Activated T-cell treated with anti-CD3 and anti-CD28 coated beads, Interleukin-2, amount 50 U/mL, for 48 hours (primary cell): ENCODE data around the gene UGP2.

Experiments
- DNase-seq, 2 experiments: peaks; one replicate each; pipeline ENCODE4 v3.0.0-alpha.2; 2020

UGP2 gene

DNA sequence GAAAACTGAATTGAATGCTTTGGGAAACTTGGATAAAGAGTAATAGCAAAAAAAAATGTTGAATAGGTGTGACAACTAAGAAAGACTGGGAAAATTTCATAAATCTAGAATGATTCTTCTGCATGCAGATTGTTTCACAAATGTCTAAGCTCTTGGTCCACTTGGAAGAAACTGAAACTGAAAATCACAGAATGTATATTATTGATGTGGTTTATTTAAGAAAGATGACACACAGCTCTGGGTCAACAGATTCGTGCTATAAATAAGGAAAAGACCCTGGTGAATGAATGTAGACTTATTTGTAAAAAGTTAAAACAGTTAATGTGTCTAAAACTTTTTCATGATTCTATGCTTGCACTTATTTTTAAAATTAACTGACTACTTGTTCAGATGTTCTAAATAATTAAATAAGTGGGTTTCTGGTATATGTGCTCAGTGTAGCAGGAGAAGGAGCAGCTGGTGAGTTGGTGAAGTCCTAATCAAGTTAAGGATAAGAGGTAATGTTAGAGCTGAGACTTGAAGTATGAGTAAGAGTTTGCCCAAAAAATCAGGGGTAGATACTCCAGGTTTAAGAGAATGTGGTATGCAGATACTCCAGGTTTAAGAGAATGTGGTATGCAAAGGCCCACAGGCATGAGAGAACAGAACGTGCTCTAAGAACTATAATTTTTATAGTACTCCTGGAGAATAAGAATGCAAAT, 24.5 kb downstream of the UGP2 start:
- DNase-seq, result no peak

DNA sequence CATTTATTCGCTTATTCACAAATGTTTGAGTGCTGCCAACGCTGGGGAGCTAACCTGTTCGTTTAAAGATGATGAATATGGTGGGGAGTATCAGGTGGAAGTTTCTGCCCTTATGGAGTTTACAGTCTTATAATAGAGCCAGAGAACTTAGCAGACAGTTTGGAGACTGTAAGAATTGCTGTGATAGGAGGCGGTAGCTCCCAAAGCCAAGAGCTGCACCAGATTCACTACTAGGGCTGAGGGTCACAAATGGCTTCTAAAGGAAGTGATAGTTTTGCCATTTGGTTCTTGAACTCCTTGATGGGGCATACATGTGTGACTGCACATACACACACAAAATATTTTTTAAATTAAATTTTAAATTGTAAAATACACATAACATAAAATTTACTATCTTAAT, 29.0 kb downstream of the UGP2 start:
- no peak for DNase-seq

DNA sequence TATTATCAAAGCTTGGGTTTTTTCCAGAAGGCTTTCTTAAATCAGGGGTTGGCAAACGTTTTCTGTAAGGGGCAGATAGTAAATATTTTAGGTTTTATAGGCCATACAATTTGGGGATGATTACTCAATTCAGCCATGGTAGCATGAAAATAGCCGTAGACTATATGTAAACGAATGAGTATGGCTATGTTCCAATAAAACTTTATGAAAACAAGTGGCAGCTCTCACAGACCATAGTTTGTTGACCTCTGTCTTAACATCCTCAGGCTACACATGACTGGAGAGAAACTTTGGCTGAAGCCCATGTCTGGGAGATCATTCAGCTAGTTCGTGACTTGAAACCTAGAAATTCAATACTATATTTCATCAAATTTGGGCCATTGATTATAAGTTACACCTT, 30.2 kb downstream of the UGP2 start:
- DNase-seq, result no peak

GRCh38 chr2:63872571-63873328, 31.1 kb downstream of the UGP2 start:
- DNase-seq, result no peak

GRCh38 chr2:63874204-63875130, 32.8 kb downstream of the UGP2 start:
- DNase-seq, result no peak

- no peak for DNase-seq
Measured at GRCh38 chr2:63875131-63875527, 33.4 kb downstream of the UGP2 start.

DNA sequence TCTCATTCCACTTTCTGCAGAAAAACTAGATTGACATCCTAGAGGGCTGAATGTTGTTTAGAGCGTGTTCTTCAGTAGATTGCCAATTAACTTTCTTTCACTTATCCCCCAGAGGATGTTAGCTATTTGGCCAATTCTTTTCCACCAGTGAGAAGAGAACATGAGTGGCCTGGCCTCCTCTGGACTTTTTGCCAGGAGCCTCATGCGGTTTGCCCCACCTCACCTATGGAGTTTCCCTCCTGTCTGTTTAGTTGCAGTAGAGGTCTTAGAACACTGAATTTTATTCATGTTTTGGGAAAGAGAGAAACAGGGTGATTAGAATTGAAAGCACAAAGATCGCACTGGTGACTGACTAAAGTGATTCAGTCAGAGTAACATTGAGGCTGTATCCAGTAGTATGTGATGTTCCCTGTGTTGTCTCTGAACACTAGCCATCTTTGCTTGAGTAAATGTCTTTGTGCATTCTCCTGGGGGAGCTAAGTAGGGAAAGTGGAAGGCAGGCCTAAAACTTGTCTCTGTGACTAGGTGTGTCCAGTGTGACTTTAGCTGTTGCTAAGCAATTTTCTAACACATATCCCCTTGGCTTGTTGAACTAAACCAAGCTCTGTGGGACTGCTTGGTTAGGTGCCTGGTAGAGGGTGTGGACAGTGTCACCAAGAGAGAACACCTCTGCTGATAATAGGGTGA, 34.0 kb downstream of the UGP2 start:
- no peak for DNase-seq

- DNase-seq, result no peak
Measured at GRCh38 chr2:63876311-63876710, 34.6 kb downstream of the UGP2 start.

- DNase-seq, result no peak
Measured at GRCh38 chr2:63878486-63878885, 36.8 kb downstream of the UGP2 start.

DNA sequence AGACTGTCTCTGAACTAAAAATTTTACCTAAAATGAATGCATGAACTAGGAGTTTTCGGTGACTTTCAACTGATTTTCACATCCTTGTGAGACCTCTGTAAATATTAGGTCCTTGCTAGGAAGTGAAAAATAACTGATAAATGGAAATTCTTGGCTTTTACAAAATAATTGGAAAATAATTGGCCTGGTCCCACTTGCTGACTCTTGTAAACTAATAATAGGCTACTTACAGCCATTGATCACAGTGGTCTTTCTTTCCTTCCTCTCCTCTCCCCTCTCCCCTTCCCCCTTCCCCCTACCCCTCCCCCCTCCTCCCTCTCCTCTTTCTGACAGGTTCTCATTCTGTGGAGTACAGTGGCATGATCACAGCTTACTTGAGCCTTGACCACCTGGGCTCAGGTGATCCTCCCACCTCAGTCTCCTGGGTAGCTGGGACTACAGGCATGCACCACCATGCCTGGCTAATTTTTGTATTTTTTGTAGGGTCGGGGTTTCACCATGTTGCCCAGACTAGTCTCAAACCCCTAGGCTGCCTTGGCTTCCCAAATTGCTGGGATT, 38.3 kb downstream of the UGP2 start:
- no peak for DNase-seq

DNA sequence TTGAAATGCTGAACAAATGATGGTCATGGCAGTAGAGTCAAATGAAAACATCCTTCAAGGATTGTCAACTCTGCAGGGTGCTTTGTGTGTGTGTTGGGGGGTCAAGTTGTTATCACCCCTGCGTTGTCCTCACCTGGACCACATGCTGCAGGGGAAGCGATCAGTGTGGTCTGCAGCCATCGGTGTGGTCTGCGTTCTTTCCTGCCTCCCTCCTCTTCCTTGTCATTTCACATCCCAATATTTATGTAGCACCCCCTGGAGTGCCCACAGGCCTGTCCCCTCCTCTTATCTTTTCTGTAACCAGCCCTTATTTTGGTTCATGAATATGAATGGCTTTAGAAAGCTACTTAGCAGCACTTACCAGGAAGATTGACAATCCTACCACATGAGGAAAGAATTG, 38.9 kb downstream of the UGP2 start:
- no peak for DNase-seq

- no peak for DNase-seq
Measured at GRCh38 chr2:63881205-63881604, 39.5 kb downstream of the UGP2 start.

- DNase-seq, result no peak
Measured at GRCh38 chr2:63882395-63883105, 40.9 kb downstream of the UGP2 start.

DNA sequence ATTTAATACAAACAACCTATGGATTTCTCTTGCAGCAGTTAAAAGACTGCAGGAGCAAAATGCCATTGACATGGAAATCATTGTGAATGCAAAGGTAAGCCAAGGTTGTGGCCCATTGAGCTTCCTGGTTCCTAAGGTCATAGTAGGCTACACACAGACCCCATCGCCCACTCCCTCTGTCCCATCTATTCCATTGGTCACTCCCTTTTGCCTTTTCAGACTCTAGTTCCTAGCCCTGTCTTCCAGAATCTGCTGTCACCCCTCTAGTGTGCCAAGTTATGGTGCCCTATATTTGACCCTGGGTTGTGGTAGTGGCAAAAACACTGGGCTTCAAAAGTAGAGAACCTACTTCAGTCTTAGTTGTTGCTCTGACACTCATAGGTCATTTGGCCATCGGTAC, 44.7 kb downstream of the UGP2 start:
- no peak for DNase-seq

GRCh38 chr2:63888053-63888452, 46.4 kb downstream of the UGP2 start:
- no peak for DNase-seq

- DNase-seq, result peak; percentile 56 to 62
Measured at GRCh38 chr2:63888490-63889402, 47.0 kb downstream of the UGP2 start.

DNA sequence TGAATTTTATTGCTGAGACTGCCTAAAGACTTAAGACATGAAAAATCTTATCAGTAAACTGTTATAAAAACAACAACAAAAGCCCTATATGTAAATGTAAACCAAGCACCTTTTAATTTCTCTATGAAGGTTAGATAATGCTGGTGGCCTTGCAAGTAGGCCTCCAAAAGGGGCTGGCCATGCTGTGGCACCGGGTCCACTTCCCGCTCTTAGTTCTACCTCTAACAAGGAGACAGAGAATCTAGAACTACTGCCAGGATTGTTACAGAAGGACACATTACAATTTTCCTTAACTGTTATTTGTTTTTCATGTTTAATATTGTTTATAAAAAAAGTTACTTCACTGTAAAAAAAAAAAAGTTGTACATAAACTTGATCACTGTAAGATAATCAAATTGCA, 49.0 kb downstream of the UGP2 start:
- DNase-seq, result no peak

DNA sequence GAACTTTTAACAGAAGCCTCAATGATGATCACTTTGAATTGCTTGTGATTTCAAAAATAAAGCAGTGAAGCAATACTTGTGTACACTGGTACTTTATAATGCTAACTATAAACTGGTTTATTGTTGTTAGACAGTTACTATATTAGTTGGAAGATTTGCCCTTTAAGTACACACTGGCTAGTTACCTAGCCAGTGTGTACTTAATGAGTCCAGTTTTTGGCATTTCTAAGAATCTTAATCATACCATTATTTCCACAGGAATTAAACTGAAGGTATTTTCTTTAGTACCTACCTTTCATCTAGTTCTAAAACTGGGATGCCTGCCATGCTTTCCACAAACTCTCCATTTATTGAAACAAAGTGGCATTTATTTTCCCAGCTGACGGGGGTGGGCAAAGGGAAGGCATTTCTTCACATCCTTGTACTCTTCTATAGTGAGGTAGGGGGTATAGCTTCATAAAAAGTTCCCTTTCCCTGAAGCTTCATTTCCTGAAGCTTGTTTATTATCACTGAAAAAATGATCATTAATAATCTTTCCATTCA, 49.9 kb downstream of the UGP2 start:
- no peak for DNase-seq

- DNase-seq, result no peak
Measured at GRCh38 chr2:63893163-63893562, 51.5 kb downstream of the UGP2 start.

DNA sequence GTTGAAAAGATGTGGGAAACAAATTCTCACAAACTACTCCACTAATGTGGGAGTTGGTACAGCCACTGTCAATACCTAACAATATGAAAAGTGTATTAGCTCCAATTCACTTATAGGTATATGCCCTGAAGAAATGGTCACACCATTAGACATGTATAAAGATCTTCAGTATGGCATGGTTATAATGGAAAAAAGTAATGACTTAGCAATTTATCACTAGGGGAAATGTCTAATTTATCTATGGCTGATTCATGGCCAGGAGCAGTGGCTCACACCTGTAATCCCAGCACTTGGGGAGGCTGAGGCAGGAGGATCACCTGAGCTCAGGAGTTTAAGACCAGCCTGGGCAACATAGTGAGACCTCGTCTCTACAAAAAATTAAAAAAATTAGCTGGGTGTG, 52.5 kb downstream of the UGP2 start:
- DNase-seq, result no peak

GRCh38 chr2:63898839-63899238, 57.1 kb downstream of the UGP2 start:
- no peak for DNase-seq
